GM12872 (cell line): ENCODE data around the gene LARP4.

ENCODE experiments used
- TF ChIP-seq, protein P1 (sequence below): IDR thresholded peaks from 3 replicates; pipeline ENCODE4 v1.5.1; 2011; ENCODE audit warnings: low read depth, mild to moderate bottlenecking, low read length, moderate library complexity; ENCODE audit not compliant: insufficient read depth

LARP4 gene

DNA sequence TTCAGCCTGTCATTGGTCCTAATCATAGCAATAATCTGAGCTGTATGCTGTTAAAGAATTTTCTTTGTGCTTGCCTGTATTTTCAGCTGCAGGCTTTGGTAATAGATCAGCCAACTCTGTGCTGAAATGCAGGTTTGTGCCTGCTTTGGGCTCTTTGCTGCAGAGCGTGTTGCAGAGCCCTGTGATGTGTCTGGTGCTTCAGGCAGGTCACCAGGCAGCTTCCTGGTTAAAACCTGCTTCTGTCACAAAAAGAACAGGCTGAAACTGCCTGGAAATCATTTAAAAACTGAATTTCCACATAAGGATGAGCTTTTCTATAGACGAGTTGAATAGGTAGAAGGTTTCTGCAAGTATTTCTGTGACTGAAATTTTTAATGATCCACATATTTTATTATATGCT is 107.2 kb downstream of the LARP4 start:
- TF ChIP-seq, protein P1, sequence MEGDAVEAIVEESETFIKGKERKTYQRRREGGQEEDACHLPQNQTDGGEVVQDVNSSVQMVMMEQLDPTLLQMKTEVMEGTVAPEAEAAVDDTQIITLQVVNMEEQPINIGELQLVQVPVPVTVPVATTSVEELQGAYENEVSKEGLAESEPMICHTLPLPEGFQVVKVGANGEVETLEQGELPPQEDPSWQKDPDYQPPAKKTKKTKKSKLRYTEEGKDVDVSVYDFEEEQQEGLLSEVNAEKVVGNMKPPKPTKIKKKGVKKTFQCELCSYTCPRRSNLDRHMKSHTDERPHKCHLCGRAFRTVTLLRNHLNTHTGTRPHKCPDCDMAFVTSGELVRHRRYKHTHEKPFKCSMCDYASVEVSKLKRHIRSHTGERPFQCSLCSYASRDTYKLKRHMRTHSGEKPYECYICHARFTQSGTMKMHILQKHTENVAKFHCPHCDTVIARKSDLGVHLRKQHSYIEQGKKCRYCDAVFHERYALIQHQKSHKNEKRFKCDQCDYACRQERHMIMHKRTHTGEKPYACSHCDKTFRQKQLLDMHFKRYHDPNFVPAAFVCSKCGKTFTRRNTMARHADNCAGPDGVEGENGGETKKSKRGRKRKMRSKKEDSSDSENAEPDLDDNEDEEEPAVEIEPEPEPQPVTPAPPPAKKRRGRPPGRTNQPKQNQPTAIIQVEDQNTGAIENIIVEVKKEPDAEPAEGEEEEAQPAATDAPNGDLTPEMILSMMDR: no peak

DNA sequence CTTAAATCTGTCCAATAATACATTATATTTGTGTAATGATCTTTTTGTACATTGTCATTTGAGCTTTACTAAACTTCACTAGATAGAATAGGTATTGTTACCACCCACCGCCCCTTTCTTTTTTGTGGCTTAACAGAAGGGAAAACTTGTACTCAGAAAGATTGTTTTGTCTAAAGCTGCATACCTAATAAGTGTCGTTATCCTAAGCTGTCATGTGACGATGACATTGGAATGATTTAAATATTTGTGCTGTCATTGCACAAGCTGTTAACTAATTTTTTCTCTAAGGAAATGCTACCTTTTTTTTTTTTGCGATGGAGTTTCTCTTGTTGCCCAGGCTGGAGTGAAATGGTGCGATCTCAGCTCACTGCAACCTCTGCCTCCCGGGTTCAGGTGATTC is 107.7 kb downstream of the LARP4 start:
- TF ChIP-seq, protein P1: no peak

DNA sequence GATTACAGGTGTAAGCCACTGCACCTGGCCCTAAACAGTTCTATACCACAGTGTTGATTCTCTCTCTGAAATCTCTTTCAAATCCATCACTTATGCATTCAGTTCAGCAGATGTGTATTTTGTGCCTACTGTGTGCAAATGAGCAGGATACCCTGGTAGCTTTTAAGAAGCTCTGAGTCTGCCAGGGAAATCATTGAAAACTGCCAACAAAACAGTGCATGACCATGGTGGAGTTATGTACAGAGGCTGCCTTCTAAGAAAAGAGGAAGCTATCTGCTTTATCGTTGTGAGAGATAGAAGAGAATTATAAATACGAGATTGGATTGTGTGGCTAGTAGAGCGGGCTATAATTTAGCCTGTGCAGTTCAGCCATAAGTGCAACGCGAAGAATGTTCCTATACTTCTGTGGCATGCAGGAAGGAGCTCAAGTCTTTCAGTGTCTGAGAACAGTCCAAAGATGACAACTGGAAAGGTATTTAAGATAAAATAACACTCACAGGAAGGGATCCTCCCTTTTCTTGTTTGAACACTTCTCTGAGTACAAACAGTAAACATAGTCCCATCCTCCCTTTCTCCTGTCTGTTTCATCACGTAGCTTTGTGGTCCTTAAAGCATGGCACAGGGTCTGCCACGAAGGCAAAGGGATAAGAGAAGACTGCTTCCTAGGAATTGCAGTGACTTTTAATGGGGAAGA is 108.4 kb downstream of the LARP4 start:
- TF ChIP-seq, protein P1: no peak

DNA sequence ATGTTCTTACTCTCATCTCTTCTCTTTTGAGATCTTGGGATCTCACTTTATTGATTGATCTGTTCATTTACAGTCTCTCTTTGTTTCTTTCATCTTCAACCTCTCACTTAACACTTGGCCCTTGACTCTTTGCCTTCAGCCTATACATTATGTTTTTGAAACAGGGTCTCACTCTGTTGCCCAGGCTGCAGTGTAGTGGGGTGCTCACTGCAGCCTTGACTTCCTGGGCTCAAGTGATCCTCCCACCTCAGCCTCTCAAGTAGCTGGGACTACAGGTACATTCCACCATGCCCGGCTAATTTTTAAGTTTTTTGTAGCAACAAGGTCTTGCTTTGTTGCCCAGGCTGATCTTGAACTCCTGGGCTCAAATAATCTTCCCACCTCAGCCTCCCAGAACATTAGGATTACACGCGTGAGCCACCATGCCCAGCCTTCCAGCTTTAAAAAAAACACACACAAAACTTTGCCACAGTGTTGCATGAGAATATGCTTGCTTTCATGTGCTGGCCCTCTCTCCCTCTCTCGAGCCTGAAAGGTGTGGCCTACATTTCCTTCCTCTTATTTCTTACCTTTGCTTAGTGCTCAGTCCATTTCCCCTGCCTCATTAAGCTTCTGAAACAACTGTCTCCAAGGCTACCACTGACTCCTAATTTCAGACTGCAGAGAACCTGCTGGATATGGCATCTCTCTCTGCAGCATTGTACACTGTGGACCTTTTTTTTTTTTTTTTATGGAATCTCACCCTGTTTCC is 114.0 kb downstream of the LARP4 start:
- TF ChIP-seq, protein P1: no peak

DNA sequence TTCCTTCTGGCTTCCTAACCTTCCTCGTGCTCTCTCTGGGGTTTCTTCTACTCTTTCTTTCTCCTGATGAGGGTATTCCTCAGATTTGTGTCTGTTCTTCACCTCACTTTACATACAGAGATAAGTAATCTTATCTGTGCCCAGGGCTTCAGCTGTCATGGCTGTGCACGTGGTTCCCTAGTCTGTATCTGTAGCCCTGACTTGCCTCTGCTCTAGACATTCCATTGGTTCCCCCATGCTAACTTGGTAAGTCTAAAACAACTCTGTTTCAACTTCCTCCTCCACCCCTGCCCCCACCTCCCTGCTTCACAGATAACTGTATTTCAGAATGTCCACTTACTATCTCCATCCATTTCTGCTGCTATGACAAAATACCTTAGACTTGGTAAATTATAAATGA is 114.9 kb downstream of the LARP4 start:
- TF ChIP-seq, protein P1: no peak

DNA sequence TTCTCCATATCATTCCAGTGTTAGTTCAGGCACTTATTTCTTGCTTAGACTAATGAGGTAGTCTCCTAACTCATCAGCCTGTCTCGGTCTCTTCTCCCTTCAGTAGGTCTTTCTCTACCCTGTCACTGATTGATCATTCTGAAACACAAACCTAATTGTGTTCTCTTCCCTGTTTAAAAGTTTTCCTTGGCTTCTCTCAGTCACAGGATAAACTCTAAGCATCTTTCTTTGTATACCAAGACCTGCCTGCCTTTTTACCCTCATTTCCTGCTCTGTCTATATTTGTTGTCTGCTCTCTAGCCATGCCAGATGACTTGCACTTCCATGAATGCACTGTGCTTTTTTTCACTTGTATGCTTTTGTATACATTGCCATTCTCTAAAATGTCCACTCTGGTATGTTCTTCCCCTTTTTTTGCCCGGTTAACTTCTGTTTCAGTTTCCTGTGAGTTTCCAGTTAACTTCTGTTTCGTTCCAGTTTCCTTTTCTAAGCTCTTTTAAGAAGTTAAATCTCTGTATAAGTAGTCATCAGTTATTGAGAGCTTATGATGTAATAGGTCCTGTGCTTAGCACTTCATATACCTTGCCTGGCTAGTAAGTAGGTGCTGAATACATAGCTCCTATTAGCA is 116.8 kb downstream of the LARP4 start:
- TF ChIP-seq, protein P1: no peak

DNA sequence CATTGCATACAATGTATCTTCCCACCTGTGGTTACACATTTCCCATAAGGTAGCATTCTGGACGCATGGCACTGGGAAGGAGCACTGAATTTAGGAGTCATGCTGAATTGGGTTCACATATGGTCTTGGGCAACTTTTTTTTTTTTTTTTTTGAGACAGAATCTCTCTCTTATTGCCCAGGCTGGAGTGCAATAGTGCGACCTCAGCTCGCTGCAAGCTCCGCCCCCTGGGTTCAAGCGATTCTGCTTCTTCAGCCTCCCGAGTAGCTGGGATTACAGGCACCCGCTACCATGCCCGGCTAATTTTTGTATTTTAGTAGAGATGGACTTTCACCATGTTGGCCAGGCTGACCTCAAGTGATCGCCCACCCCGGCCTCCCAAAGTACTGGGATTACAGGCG is 117.4 kb downstream of the LARP4 start:
- TF ChIP-seq, protein P1: no peak
